ENCODE results near the gene KCNAB1.

DNA sequence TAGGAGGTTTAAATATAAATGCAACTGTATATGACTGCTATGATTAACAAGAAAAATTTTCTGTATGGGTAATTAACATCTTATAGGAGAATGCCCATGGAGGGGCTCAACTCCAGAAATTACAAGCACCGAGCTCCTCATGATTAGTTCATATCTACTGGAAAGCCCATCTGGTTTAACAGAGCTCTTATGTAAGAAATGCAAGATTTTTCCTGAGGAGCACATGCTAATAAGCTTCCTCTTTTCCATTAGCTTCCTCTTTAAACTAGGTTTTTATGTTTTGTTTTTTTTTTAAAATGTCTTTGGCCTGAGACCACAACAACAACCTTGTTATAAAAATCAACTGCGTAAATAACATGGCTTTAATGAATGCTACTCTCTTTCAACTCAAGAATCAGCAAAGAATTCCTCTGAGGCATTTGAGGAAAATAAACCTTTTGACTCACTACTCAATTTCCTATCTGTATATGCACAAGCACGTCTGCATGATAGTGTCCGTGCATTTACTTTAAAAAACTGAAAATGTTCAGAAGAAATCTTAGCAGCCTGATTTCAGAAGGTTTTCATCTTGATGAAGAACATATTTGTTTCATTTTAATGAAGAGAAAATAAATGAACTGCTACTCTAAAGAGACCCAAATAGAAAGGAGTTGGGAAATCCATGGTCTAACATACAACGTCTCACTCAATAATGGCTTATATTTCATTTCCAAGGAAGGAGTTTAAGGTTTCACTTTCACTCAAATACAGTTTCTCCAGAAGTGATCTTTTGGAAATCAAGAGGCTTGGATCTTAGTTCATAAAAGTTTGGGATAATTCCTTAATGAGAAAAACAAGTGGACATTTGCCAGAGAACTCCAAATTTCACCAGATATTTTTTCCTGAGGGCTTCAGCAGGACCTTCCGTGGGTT lies 180.8 kb downstream of the KCNAB1 start:
- no peak for TF ChIP-seq ZC3H10 (CRISPR knock-in tag; IDR thresholded peaks at IDR 0.05)
- no peak for TF ChIP-seq PATZ1 (CRISPR knock-in tag; IDR thresholded peaks at IDR 0.05; ENCODE audit: borderline replicate concordance)
- no peak for TF ChIP-seq ZFP30 (CRISPR knock-in tag; IDR thresholded peaks at IDR 0.05)
- TF ChIP-seq, protein P1, sequence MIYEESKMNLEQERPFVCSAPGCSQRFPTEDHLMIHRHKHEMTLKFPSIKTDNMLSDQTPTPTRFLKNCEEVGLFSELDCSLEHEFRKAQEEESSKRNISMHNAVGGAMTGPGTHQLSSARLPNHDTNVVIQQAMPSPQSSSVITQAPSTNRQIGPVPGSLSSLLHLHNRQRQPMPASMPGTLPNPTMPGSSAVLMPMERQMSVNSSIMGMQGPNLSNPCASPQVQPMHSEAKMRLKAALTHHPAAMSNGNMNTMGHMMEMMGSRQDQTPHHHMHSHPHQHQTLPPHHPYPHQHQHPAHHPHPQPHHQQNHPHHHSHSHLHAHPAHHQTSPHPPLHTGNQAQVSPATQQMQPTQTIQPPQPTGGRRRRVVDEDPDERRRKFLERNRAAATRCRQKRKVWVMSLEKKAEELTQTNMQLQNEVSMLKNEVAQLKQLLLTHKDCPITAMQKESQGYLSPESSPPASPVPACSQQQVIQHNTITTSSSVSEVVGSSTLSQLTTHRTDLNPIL (CRISPR knock-in tag; IDR thresholded peaks at IDR 0.05; ENCODE audit: low read depth), result no peak
- no peak for TF ChIP-seq RARB (CRISPR knock-in tag; IDR thresholded peaks at IDR 0.05)
- TF ChIP-seq ZNF70 (CRISPR knock-in tag; IDR thresholded peaks at IDR 0.05), result no peak
- no peak for TF ChIP-seq CSDC2 (CRISPR knock-in tag; IDR thresholded peaks at IDR 0.05)
- no peak for TF ChIP-seq OSR1 (CRISPR knock-in tag; IDR thresholded peaks at IDR 0.05)
- no peak for TF ChIP-seq GLIS3 (CRISPR knock-in tag; IDR thresholded peaks at IDR 0.05)
- no peak for TF ChIP-seq ZFP3 (CRISPR knock-in tag; IDR thresholded peaks at IDR 0.05)
- TF ChIP-seq ARNTL (CRISPR knock-in tag; IDR thresholded peaks at IDR 0.05; ENCODE audit: borderline replicate concordance, low read depth), result no peak
- no peak for TF ChIP-seq POU6F1 (CRISPR knock-in tag; IDR thresholded peaks at IDR 0.05; ENCODE audit: borderline replicate concordance, low read depth)
- no peak for TF ChIP-seq ISL1 (CRISPR knock-in tag; IDR thresholded peaks at IDR 0.05)
